Keratinocyte (primary cell): ENCODE data around the gene P2RX1.

ENCODE experiments used
- CTCF ChIP-seq, 3 experiments: IDR thresholded peaks in 1 of 3; conservative IDR thresholded peaks in 1 of 3; optimal IDR thresholded peaks in 1 of 3; 2 replicates in 2 of 3; 3 replicates in 1 of 3; pipeline versions ENCODE3 to v1.5.1; 2011; ENCODE audit warnings: low read length in 3 of 3, mild to moderate bottlenecking in 3 of 3, moderate library complexity in 2 of 3, control low read depth in 1 of 3, inconsistent platforms in 1 of 3; ENCODE audit not compliant: insufficient read depth in 2 of 3; ENCODE audit errors: extremely low read depth in 1 of 3
- EZH2 ChIP-seq: IDR thresholded peaks from one replicate; pipeline ENCODE4 v1.6.1; 2012; ENCODE audit warnings: inconsistent platforms, mild to moderate bottlenecking, low read length, moderate library complexity

- TF ChIP-seq CTCF (optimal IDR thresholded peaks at IDR 0.05 in 1 of 3, IDR thresholded peaks at IDR 0.05 in 1 of 3, conservative IDR thresholded peaks at IDR 0.05 in 1 of 3; ENCODE audit: extremely low read depth in 1 of 3, insufficient read depth in 2 of 3, low read length in 3 of 3) (no peak), EZH2 (no peak)
Measured at GRCh38 chr17:3929764-3930163, 13.5 kb upstream of the P2RX1 start.
